Measurements from ENCODE around the gene IL22. TPM values are rescaled to one million over a fixed set of nuclear protein-coding genes. Genes with fewer than 3 reads are reported as not detected.

The IL22 gene
- total RNA-seq, 1 experiment from 2014 or later = not detected

- no peaks in the 10 kb centered on the region for H3K4me1 ChIP-seq (ENCODE audit: insufficient read depth, low read length)
- no peak overlapping the region for H3K27ac ChIP-seq (ENCODE audit: insufficient read length, low read depth, low read length)
- Mint-ChIP-seq H3K36me3 (ENCODE audit: insufficient read depth in 1 of 3, low read depth in 3 of 3) (peaks cover 0 to 16% (median 4%) of the 10 kb centered on the region in 3 experiments; a peak in 4 of 7 replicates), H3K4me3 (no peak overlapping the region), H3K27ac (no peak overlapping the region), H3K4me1 (peaks cover 0 to 9% of the 10 kb centered on the region in 2 experiments; a peak in 2 of 4 replicates), H3K9me3 (peaks cover 15 to 16% of the 10 kb centered on the region in 2 experiments), H3K27me3 (ENCODE audit: low read depth) (no peaks in the 10 kb centered on the region)
- H3K14ac ChIP-seq (ENCODE audit: insufficient read depth, low read length) = no peak overlapping the region
- H3K79me1 ChIP-seq (ENCODE audit: insufficient read depth, low read depth, low read length, poor library complexity, severe bottlenecking) = no peaks in the 10 kb centered on the region
- no peak overlapping the region for H2BK5ac ChIP-seq (ENCODE audit: insufficient read length, low read length)
- no peak overlapping the region for H3K18ac ChIP-seq (ENCODE audit: insufficient read length, low read depth, low read length)
- H4K91ac ChIP-seq (ENCODE audit: insufficient read length, low read depth, low read length) = no peak overlapping the region
- H3K4me2 ChIP-seq (ENCODE audit: insufficient read depth, insufficient read length, low read length) = no peak overlapping the region
- no peaks in the 10 kb centered on the region for H3K9me3 ChIP-seq (ENCODE audit: control insufficient read depth, low read depth, low read length)
- no peak overlapping the region for H3T11ph ChIP-seq (ENCODE audit: low read length)
- H4K5ac ChIP-seq (ENCODE audit: insufficient read length, low read depth, low read length) = no peak overlapping the region
- no peaks in the 10 kb centered on the region for H3K27me3 ChIP-seq (ENCODE audit: insufficient read depth, low read length)
- H4K20me1 ChIP-seq (ENCODE audit: control insufficient read depth, insufficient read depth, insufficient read length) = no peaks in the 10 kb centered on the region
- H2AFZ ChIP-seq (ENCODE audit: low read length) = no peak overlapping the region
- H2AK5ac ChIP-seq (ENCODE audit: insufficient read length, low read length) = no peak overlapping the region
- no peak overlapping the region for H4K8ac ChIP-seq (replicated peaks; ENCODE audit: insufficient read length, low read depth, low read length)
- H3K4ac ChIP-seq (ENCODE audit: low read depth, low read length) = no peak overlapping the region
- H2BK120ac ChIP-seq (ENCODE audit: low read depth, low read length, poor library complexity, severe bottlenecking) = no peak overlapping the region
- no peak overlapping the region for H3K23ac ChIP-seq (ENCODE audit: insufficient read length, low read depth, low read length)
- H3K23me2 ChIP-seq (ENCODE audit: insufficient read length, low read depth, low read length, poor library complexity, severe bottlenecking) = no peaks in the 10 kb centered on the region
- no peak for DNase-seq
- no peak overlapping the region for H2BK12ac ChIP-seq (ENCODE audit: insufficient read length, low read depth, low read length)
- no peak overlapping the region for H3K9ac ChIP-seq (ENCODE audit: extremely low read depth, insufficient read length, low read length)
- H3K56ac ChIP-seq (ENCODE audit: insufficient read length, low read depth, low read length) = no peak overlapping the region
- no peak overlapping the region for H2BK15ac ChIP-seq (ENCODE audit: low read depth, low read length)
- TF ChIP-seq CTCF (conservative IDR thresholded peaks at IDR 0.05) = no peak
- no peaks in the 10 kb centered on the region for H3K79me2 ChIP-seq (ENCODE audit: insufficient read depth, low read length)
- no peak overlapping the region for H2BK20ac ChIP-seq (ENCODE audit: low read depth, low read length, poor library complexity, severe bottlenecking)
Measured at GRCh38 chr12:68242777-68243176, 10.6 kb downstream of the IL22 start.
